ENCODE results near the gene FAM168A.

GRCh38 chr11:73401924-73402833 is 195.7 kb downstream of the FAM168A start:
- TF ChIP-seq, protein P1, sequence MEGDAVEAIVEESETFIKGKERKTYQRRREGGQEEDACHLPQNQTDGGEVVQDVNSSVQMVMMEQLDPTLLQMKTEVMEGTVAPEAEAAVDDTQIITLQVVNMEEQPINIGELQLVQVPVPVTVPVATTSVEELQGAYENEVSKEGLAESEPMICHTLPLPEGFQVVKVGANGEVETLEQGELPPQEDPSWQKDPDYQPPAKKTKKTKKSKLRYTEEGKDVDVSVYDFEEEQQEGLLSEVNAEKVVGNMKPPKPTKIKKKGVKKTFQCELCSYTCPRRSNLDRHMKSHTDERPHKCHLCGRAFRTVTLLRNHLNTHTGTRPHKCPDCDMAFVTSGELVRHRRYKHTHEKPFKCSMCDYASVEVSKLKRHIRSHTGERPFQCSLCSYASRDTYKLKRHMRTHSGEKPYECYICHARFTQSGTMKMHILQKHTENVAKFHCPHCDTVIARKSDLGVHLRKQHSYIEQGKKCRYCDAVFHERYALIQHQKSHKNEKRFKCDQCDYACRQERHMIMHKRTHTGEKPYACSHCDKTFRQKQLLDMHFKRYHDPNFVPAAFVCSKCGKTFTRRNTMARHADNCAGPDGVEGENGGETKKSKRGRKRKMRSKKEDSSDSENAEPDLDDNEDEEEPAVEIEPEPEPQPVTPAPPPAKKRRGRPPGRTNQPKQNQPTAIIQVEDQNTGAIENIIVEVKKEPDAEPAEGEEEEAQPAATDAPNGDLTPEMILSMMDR (IDR thresholded peaks at IDR 0.05; ENCODE audit: low read depth, low read length, missing input control), result no peak
- TF ChIP-seq YY1 (IDR thresholded peaks at IDR 0.05) (no peak), MAX (IDR thresholded peaks at IDR 0.05) (no peak), REST (IDR thresholded peaks at IDR 0.05) (no peak), EGR1 (IDR thresholded peaks at IDR 0.05; ENCODE audit: low read depth in 2 of 2) (no peak), JUND (IDR thresholded peaks at IDR 0.05) (no peak), FOXA1 (IDR thresholded peaks at IDR 0.05) (no peak), RAD21 (IDR thresholded peaks at IDR 0.05) (no peak), TAF1 (conservative IDR thresholded peaks at IDR 0.05) (no peak), HNF4G (IDR thresholded peaks at IDR 0.05) (no peak), RXRA (IDR thresholded peaks at IDR 0.05) (no peak), SP1 (IDR thresholded peaks at IDR 0.05) (no peak), GABPA (IDR thresholded peaks at IDR 0.05 in 1 of 2, conservative IDR thresholded peaks at IDR 0.05 in 1 of 2) (no peak)
- TF ChIP-seq, protein P2, sequence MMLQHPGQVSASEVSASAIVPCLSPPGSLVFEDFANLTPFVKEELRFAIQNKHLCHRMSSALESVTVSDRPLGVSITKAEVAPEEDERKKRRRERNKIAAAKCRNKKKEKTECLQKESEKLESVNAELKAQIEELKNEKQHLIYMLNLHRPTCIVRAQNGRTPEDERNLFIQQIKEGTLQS (IDR thresholded peaks at IDR 0.05), result no peak

Data from liver (tissue), 3 donors.